Right atrium auricular region (tissue), 2 donors: ENCODE data around the gene NUP58. TPM values are rescaled to one million over a fixed set of nuclear protein-coding genes. Genes with fewer than 3 reads are reported as not detected.

Experiments
- DNase-seq: peaks from one replicate; pipeline ENCODE4 v3.0.0-alpha.2; 2019; ENCODE audit warnings: low spot score
- H3K27ac ChIP-seq, 2 donors: fragments of 200-600 bp; sonication (generic); 1 replicate in 1 of 2; 2 replicates in 1 of 2; pipeline ENCODE4 v1.5.1; 2016 to 2019
- H3K27me3 ChIP-seq, 2 donors: fragments of 200-600 bp; sonication (generic); one replicate each; pipeline versions ENCODE4 v1.5.1 to v1.6.0; 2017 to 2019
- H3K36me3 ChIP-seq: fragments of 200-600 bp; sonication (generic); one replicate; pipeline ENCODE4 v1.5.1; 2016
- H3K4me1 ChIP-seq, 2 donors: fragments of 200-600 bp; sonication (generic); one replicate each; pipeline versions ENCODE4 v1.5.1 to v1.6.0; 2017 to 2019
- H3K4me3 ChIP-seq, 2 donors: fragments of 200-600 bp; sonication (generic); 1 replicate in 1 of 2; 2 replicates in 1 of 2; pipeline ENCODE4 v1.5.1; 2017 to 2019; ENCODE audit warnings: mild to moderate bottlenecking in 1 of 2, moderate library complexity in 1 of 2
- H3K9me3 ChIP-seq, 2 donors: fragments of 200-600 bp; sonication (generic); one replicate each; pipeline ENCODE4 v1.5.1; 2019
- CTCF ChIP-seq, 2 donors: fragments of 200-600 bp; sonication (generic); IDR thresholded peaks; one replicate each; pipeline ENCODE4 v1.5.1; 2019; ENCODE audit warnings: antibody characterized with exemption in 2 of 2
- total RNA-seq, 2 donors: library from RNA; depleted of rRNA; stranded (reverse); fragments of >200 nt; gene quantifications; one replicate each; pipeline ENCODE4 v1.1.0, GENCODE V29; 2016

NUP58 gene
- total RNA-seq, 2 donors from 2014 or later = 24.7 to 27.9 TPM

DNA sequence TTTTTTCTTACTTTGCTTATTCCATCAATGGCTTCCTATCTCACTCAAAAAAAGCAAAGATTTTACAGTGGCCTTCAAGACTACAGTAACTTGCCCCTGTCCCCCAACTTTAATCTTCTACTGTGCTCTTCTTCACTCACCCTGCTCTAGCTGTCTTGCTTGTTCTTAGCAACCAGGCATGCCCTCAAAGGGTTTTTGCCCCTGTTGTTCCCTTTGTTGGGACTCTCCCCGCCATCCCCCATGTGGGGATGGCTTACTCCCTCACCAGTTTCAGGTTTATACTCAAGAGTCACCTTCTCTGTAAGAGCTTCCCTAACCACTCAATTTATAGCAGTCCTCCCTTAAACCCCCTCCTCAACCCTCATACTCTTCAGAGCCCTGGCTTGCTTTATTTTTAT lies 19.5 kb upstream of the NUP58 start:
- H3K4me1 ChIP-seq = peaks cover 0 to 27% of the 10 kb centered on the region in 2 donors
- no peaks in the 10 kb centered on the region for H3K9me3 ChIP-seq
- no peak overlapping the region for H3K4me3 ChIP-seq
- no peak for TF ChIP-seq CTCF (IDR thresholded peaks at IDR 0.05)
- no peak for DNase-seq
- no peaks in the 10 kb centered on the region for H3K36me3 ChIP-seq
- no peaks in the 10 kb centered on the region for H3K27me3 ChIP-seq
- no peak overlapping the region for H3K27ac ChIP-seq

- Histone ChIP-seq H3K4me1 (peaks cover 0 to 18% of the 10 kb centered on the region in 2 donors), H3K9me3 (no peaks in the 10 kb centered on the region), H3K4me3 (peak overlapping the region; percentile 81 to 90), H3K27ac (peak overlapping the region; percentile 83 to 89), H3K36me3 (no peaks in the 10 kb centered on the region), H3K27me3 (no peaks in the 10 kb centered on the region)
- no peak for TF ChIP-seq CTCF (IDR thresholded peaks at IDR 0.05)
- no peak for DNase-seq
These were observed 15.0 kb upstream of the NUP58 start for GRCh38 chr13:25286308-25286968.

GRCh38 chr13:25286969-25287961 lies 14.2 kb upstream of the NUP58 start, which contains the start of gene MTMR6:
TSS of gene MTMR6 (minus strand) at chr13:25287488. CDS start at chr13:25287247, 241 bp downstream.
- peak; percentile 100 for TF ChIP-seq CTCF (IDR thresholded peaks at IDR 0.05)

GRCh38 chr13:25288966-25289365 lies 12.5 kb upstream of the NUP58 start:
- no peak overlapping the region for H3K27ac ChIP-seq
- no peaks in the 10 kb centered on the region for H3K9me3 ChIP-seq
- DNase-seq = no peak
- no peak for TF ChIP-seq CTCF (IDR thresholded peaks at IDR 0.05)
- H3K27me3 ChIP-seq = no peaks in the 10 kb centered on the region
- no peaks in the 10 kb centered on the region for H3K36me3 ChIP-seq
- no peak overlapping the region for H3K4me3 ChIP-seq
- H3K4me1 ChIP-seq = peaks cover 0 to 14% of the 10 kb centered on the region in 2 donors

More at GRCh38 chr13:25286969-25287961, 14.2 kb upstream of the NUP58 start, which contains the start of gene MTMR6:
- H3K27me3 ChIP-seq = no peaks in the 10 kb centered on the region
- DNase-seq = peak; percentile 94
- H3K27ac ChIP-seq = peak within 1 kb of the TSS; percentile 83 to 89
- no peaks in the 10 kb centered on the region for H3K9me3 ChIP-seq
- peaks cover 0 to 14% of the 10 kb centered on the region in 2 donors for H3K4me1 ChIP-seq
- H3K4me3 ChIP-seq = peak within 1 kb of the TSS; percentile 81 to 90
- no peaks in the 10 kb centered on the region for H3K36me3 ChIP-seq

DNA sequence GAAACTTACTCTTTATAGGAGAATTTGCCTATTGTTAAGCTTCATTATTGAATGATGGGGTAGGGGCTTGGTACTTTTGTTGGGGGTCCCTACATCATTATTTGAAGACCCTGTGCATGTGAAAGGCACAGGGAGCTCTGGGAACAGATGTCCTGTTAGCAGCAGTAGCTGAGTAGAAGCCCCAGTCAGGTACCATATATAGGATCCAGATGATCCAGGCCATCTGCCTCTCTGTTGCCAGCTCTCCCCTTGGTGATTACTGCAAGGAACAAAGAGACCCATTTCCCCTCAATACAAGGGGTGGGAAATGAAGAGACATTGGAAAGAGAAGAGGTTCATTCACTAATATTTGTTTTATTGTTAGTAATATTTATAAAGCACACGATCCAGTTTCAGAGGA lies 9.7 kb upstream of the NUP58 start:
- no peak overlapping the region for H3K27ac ChIP-seq
- H3K27me3 ChIP-seq = no peaks in the 10 kb centered on the region
- no peak for DNase-seq
- H3K4me1 ChIP-seq = no peaks in the 10 kb centered on the region
- TF ChIP-seq CTCF (IDR thresholded peaks at IDR 0.05) = no peak
- H3K36me3 ChIP-seq = no peaks in the 10 kb centered on the region
- no peaks in the 10 kb centered on the region for H3K9me3 ChIP-seq
- H3K4me3 ChIP-seq = no peak overlapping the region
